Gastroesophageal sphincter (tissue), 3 donors: ENCODE data around the gene RECK.

Source experiments
- CTCF ChIP-seq, 4 experiments: fragments of 200-600 bp in 2 of 4; fragments of 450-650 bp in 2 of 4; sonication (generic) in 1 of 4; IDR thresholded peaks; one replicate each; pipeline ENCODE4 v1.5.1; 2017 to 2019; ENCODE audit warnings: antibody characterized with exemption in 4 of 4, mild to moderate bottlenecking in 2 of 4, moderate library complexity in 2 of 4
- POLR2AphosphoS5 ChIP-seq: sonication (generic); formaldehyde crosslinking; IDR thresholded peaks from one replicate; pipeline ENCODE4 v1.6.1; 2017; ENCODE audit warnings: antibody characterized with exemption

GRCh38 chr9:36074055-36074454 lies 37.3 kb downstream of the RECK start:
- TF ChIP-seq CTCF (IDR thresholded peaks at IDR 0.05), result no peak
- TF ChIP-seq POLR2AphosphoS5, result no peak
